Stimulated activated naive B cell treated with anti-CD40 and anti-IgM and Interleukin-4, amounts not matched to agents 10 μg/mL and 1 μg/mL and 100 μg/mL, for 72 hours (primary cell): ENCODE results near the gene ADAM12.

Source experiments
- ATAC-seq, 2 donors: fragments of 150-1000 bp; cut with Tn5 transposase; replicated peaks; 2 replicates each; pipeline ENCODE4 v1.10.0; 2021; ENCODE audit warnings: moderate library complexity in 1 of 2
- DNase-seq: peaks from one replicate; pipeline ENCODE4 v3.0.0; 2021
- H3K27ac Mint-ChIP-seq: one replicate; pipeline ENCODE4 v1.8.0; 2022; ENCODE audit warnings: mild to moderate bottlenecking, mixed read lengths
- H3K27me3 Mint-ChIP-seq, 2 donors: one replicate each; pipeline ENCODE4 v1.8.0; 2022; ENCODE audit warnings: mixed read lengths in 2 of 2
- H3K36me3 Mint-ChIP-seq, 2 donors: one replicate each; pipeline ENCODE4 v1.8.0; 2022; ENCODE audit warnings: mixed read lengths in 2 of 2, mild to moderate bottlenecking in 1 of 2
- H3K4me1 Mint-ChIP-seq, 2 donors: one replicate each; pipeline ENCODE4 v1.8.0; 2022; ENCODE audit warnings: mixed read lengths in 2 of 2, mild to moderate bottlenecking in 1 of 2
- H3K4me3 Mint-ChIP-seq, 2 donors: one replicate each; pipeline ENCODE4 v1.8.0; 2022; ENCODE audit warnings: mild to moderate bottlenecking in 2 of 2, mixed read lengths in 2 of 2, moderate library complexity in 1 of 2
- H3K9me3 Mint-ChIP-seq, 2 donors: one replicate each; pipeline ENCODE4 v1.8.0; 2022; ENCODE audit warnings: mixed read lengths in 2 of 2, mild to moderate bottlenecking in 1 of 2

Gene ADAM12

DNA sequence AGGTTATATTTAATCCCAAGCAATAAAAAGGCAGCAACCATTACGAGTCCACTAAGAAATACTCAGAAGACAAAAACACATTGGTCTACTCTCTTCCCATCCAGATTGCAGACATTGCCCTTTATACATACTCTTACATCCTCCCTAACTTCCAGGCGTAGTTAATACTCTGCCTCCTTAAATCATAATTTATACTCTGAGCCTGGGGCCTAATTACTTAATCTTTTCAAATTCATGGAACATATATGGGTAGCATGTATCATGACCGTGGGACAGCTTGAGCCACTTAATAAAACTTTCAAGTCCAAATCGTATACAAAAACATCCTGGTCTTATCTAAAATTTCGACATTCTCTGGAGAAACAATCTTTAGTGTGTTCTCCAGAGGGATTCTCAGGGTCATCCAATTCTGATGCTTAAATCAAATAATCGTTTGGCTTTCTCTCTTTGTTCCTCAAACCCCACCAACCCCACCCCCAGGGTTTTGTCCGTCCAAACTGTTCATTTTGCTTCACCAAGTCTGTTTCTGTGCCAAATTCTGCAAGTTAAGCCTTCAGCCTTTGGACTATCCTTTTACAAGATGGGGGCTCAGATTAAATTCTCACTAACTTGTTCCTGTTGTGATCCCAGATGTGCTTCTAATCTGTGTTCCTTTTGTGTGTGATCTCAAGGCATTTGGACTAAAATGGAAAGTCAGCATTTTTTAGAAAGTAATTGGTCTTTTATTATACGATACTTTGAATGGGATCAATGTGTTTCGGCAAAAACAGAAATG lies 86.4 kb downstream of the ADAM12 start:
- no peak for DNase-seq
- Mint-ChIP-seq H3K4me3 (no peak overlapping the region), H3K9me3 (peaks cover 6 to 8% of the 10 kb centered on the region in 2 donors), H3K27me3 (no peaks in the 10 kb centered on the region), H3K27ac (no peak overlapping the region), H3K36me3 (no peaks in the 10 kb centered on the region), H3K4me1 (no peaks in the 10 kb centered on the region)
- no peak for ATAC-seq

DNA sequence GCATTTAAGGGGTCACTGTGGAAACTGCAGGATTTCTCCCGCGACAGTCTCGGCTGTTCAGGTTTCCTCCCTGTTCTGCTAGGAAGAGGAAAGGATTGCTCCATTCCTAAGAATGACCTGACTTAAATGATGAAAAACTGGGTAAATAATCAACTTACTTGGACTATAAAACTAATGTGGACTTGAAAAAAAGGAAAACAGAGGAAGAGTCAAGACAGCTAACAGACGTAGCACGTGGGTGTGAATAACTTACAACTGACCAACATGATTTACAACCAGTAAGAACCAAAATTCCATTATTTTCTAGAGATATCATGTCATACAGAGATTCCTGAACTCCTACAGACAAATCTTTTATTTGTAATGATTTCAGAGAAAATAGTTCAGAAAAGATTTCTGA lies 93.8 kb downstream of the ADAM12 start:
- ATAC-seq: no peak
- no peaks in the 10 kb centered on the region for H3K36me3 Mint-ChIP-seq
- DNase-seq: no peak
- no peak overlapping the region for H3K4me3 Mint-ChIP-seq
- H3K27ac Mint-ChIP-seq: no peak overlapping the region
- H3K4me1 Mint-ChIP-seq: no peaks in the 10 kb centered on the region
- peaks cover 5 to 6% of the 10 kb centered on the region in 2 donors for H3K27me3 Mint-ChIP-seq
- peaks cover 0 to 3% of the 10 kb centered on the region in 2 donors for H3K9me3 Mint-ChIP-seq

GRCh38 chr10:126290232-126290631 lies 98.0 kb downstream of the ADAM12 start:
- Mint-ChIP-seq H3K27me3 (peaks cover 5 to 6% of the 10 kb centered on the region in 2 donors), H3K9me3 (no peaks in the 10 kb centered on the region), H3K4me3 (no peak overlapping the region), H3K27ac (no peak overlapping the region), H3K36me3 (no peaks in the 10 kb centered on the region), H3K4me1 (no peaks in the 10 kb centered on the region)
- no peak for ATAC-seq
- no peak for DNase-seq

GRCh38 chr10:126288547-126289493 lies 99.5 kb downstream of the ADAM12 start:
- DNase-seq (no peak), ATAC-seq (no peak)
- no peak overlapping the region for H3K4me3 Mint-ChIP-seq
- peaks cover 4 to 5% of the 10 kb centered on the region in 2 donors for H3K27me3 Mint-ChIP-seq
- no peak overlapping the region for H3K27ac Mint-ChIP-seq
- no peaks in the 10 kb centered on the region for H3K36me3 Mint-ChIP-seq
- no peaks in the 10 kb centered on the region for H3K4me1 Mint-ChIP-seq
- no peaks in the 10 kb centered on the region for H3K9me3 Mint-ChIP-seq

DNA sequence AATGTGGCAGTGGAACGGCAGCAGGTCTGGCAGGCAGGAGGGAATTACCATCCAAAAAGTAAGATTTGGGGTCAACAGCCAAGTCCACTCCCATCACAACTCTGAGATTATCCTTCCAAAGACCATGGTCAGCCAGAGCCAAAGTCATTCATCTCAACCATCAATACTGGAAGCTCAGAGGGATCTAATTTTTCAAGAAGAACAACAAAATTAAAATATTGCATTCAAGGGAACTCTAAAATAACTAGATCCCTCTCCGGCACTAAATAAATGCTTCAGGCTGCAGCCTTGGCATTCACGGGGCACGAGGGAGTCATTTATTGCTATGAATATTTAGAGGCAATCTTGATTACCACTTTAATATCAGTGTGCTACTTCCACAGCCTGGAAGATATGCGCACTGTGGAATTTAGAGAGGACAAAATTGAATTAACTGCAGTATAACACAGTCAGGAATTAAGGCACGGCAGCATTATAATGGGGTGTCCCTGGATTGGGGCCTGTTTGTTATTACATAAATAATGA lies 102.0 kb downstream of the ADAM12 start:
- H3K9me3 Mint-ChIP-seq: no peaks in the 10 kb centered on the region
- no peaks in the 10 kb centered on the region for H3K4me1 Mint-ChIP-seq
- ATAC-seq (no peak), DNase-seq (no peak)
- H3K27me3 Mint-ChIP-seq: no peaks in the 10 kb centered on the region
- no peak overlapping the region for H3K4me3 Mint-ChIP-seq
- no peak overlapping the region for H3K27ac Mint-ChIP-seq
- H3K36me3 Mint-ChIP-seq: no peaks in the 10 kb centered on the region

DNA sequence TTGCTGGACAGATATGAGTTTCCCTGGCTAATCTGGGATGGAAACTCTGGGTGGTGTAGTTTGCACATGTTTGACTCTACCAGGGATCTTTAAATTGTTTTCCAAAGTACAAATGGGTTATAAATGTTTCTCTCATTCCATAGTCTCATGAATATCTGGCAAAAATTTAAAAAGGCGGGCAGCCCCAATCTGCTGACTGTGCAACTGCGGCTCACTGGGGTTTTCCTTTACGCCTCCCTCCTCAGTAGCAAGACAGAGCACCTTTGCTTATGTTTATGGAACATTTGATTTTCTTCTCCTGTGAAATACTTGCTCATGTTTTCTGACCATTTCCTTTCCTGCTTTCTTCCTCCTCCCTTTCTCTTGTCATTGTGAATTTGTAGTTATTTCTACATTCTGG lies 105.0 kb downstream of the ADAM12 start:
- no peaks in the 10 kb centered on the region for H3K9me3 Mint-ChIP-seq
- no peak overlapping the region for H3K4me3 Mint-ChIP-seq
- no peak overlapping the region for H3K27ac Mint-ChIP-seq
- ATAC-seq (no peak), DNase-seq (no peak)
- no peaks in the 10 kb centered on the region for H3K27me3 Mint-ChIP-seq
- H3K36me3 Mint-ChIP-seq: no peaks in the 10 kb centered on the region
- no peaks in the 10 kb centered on the region for H3K4me1 Mint-ChIP-seq

GRCh38 chr10:126278851-126279250 lies 109.4 kb downstream of the ADAM12 start:
- peaks cover 4 to 5% of the 10 kb centered on the region in 2 donors for H3K27me3 Mint-ChIP-seq
- H3K9me3 Mint-ChIP-seq: no peaks in the 10 kb centered on the region
- ATAC-seq: no peak
- no peaks in the 10 kb centered on the region for H3K36me3 Mint-ChIP-seq
- H3K27ac Mint-ChIP-seq: no peak overlapping the region
- H3K4me1 Mint-ChIP-seq: no peaks in the 10 kb centered on the region
- H3K4me3 Mint-ChIP-seq: no peak overlapping the region
- no peak for DNase-seq

DNA sequence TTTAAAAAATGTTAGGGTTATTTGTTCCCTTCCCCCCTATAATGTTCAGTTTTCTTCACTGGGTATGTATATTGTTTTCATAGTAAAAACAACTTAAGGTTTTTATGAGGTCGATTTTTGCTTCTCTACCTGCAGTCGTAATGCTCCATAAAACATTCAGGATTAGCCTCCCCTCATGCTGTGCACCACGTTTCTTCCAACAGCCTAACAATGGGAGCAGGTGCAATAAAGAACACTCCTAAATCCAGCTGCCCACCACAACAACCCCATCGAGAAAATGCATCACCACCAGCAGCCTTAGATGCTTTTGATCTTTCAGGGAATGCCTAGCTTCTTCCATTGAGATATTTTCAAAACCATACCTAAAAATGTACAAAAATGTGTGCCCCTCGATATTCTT lies 111.1 kb downstream of the ADAM12 start:
- Mint-ChIP-seq H3K4me3 (no peak overlapping the region), H3K27ac (no peak overlapping the region), H3K27me3 (peaks cover 4 to 5% of the 10 kb centered on the region in 2 donors), H3K9me3 (no peaks in the 10 kb centered on the region), H3K4me1 (no peaks in the 10 kb centered on the region), H3K36me3 (no peaks in the 10 kb centered on the region)
- no peak for ATAC-seq
- no peak for DNase-seq

GRCh38 chr10:126272526-126272925 lies 115.8 kb downstream of the ADAM12 start:
- H3K4me1 Mint-ChIP-seq: no peaks in the 10 kb centered on the region
- no peak for ATAC-seq
- no peak for DNase-seq
- peaks cover 2 to 3% of the 10 kb centered on the region in 2 donors for H3K27me3 Mint-ChIP-seq
- peaks cover 0 to 5% of the 10 kb centered on the region in 2 donors for H3K9me3 Mint-ChIP-seq
- H3K4me3 Mint-ChIP-seq: no peak overlapping the region
- no peak overlapping the region for H3K27ac Mint-ChIP-seq
- no peaks in the 10 kb centered on the region for H3K36me3 Mint-ChIP-seq

- Mint-ChIP-seq H3K4me1 (no peaks in the 10 kb centered on the region), H3K36me3 (no peaks in the 10 kb centered on the region), H3K27me3 (no peaks in the 10 kb centered on the region), H3K9me3 (peaks cover 7 to 10% of the 10 kb centered on the region in 2 donors), H3K4me3 (no peak overlapping the region), H3K27ac (no peak overlapping the region)
- DNase-seq (no peak), ATAC-seq (no peak)
These were observed 118.2 kb downstream of the ADAM12 start for GRCh38 chr10:126270111-126270510.

DNA sequence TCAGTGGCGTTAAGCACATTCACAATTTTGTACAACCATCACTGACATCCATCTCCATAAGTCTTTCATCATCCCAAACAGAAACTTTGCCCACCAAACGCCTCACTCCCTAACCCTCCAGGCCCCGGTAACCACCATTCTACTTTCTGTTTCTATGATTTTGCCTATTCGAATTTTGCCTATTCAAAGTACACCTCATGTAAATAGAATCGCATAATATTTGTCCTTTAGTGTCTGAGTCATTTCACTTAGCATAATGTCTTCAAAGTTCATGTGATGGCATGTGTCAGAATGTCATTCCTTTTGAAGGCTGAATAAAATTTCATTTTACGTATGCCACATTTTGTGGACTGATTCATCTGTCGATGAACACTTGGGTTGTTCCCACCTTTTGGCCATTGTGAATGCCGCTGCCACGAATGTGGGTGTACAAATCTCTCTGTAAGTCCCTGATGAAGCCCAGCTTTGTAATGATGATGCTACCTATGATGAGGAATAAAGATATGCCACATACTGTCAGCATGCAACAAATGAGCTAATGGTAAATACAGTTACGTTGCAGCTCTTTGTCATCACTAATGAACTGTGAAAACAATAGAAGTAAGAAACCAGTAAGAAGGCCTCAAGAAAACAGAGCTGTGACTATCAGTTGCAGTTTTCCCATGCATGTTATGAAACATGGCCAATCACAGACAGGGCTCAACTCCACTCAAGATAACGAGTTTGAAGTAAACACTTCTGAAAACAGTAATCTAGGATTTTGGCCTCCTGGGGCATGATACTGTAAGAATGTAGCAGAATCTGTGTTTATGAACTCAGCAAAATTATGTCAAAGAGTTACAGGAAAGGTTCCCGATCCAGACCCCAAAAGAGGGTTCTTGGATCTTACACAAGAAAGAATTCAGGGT lies 120.0 kb downstream of the ADAM12 start:
- DNase-seq (no peak), ATAC-seq (no peak)
- H3K36me3 Mint-ChIP-seq: no peaks in the 10 kb centered on the region
- H3K27ac Mint-ChIP-seq: no peak overlapping the region
- H3K9me3 Mint-ChIP-seq: peaks cover 7 to 10% of the 10 kb centered on the region in 2 donors
- H3K4me3 Mint-ChIP-seq: no peak overlapping the region
- H3K4me1 Mint-ChIP-seq: no peaks in the 10 kb centered on the region
- H3K27me3 Mint-ChIP-seq: no peaks in the 10 kb centered on the region

DNA sequence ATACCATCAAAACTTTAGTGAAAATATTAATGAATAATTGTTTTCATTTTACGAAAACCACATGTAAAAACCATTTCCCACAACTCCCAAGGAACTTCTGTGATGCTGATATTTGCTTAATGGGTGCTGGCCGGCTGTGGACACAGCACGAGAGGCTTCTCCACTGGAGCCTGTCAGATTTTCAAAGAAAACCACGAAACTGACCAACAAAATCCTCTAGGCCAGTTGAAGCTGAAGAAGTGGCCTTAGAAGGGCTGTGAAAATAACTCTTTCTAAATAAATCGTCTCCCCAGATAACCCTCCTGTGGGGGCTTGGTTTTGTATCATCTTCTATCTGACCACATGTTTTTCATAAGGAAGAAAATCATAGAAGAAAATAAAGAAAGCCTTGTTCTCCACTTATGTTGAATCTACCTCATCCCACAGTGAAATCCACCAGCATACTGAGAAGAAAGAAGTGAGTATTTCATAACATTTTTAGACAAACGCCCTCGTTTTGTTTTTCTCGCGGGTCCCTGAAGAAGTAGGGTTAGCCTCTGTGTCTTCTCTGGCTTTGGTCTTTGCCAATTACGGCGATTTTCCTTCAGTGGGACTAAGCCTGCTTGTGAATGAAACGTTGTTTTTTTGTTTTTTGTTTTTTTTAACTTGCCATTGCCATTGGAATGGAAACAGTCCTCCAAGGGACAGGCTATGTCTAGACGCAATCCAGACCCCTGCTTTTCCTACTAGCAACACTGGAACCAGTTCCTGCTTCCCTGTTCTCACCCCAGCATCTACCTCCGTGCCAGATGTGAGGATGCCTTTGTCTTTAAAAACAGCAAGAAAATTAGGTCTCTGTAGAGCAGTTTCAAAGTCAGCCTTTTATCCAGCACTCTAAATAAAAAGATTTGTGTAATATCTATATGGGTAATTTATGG lies 123.9 kb downstream of the ADAM12 start:
- Mint-ChIP-seq H3K9me3 (peaks cover 5 to 7% of the 10 kb centered on the region in 2 donors), H3K27ac (no peak overlapping the region), H3K4me1 (no peaks in the 10 kb centered on the region), H3K36me3 (no peaks in the 10 kb centered on the region), H3K4me3 (no peak overlapping the region), H3K27me3 (no peaks in the 10 kb centered on the region)
- no peak for ATAC-seq
- no peak for DNase-seq

DNA sequence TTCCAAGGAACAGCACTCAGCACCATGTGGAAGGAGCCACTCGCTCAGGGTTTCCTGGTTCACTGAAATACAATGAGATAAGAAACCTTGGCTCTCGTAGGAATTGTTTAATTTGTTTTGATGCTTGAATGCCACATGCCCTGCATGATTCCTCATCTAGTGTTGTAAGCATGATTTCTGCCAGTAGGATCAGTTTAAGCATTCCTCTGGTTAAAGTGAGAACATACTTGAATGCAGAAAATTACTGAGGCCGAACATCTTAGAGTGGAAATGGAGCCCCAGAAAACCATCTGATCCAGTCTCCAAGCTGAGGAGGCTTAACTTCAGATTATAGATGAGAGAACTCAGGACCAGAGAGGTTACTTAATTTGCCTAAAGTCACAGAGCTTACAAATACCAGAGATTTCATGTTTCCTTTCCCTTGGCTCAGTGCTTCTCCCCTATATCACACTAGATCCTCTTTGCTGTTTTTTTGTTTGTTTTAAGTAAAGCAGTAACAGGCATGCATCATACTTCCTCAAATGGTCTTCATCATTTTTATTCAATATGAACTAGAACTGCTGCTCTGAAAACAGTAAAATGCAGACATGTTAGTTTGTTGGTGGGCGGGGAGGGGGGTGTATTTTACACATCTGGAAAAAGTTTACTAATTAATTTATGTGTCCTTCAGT lies 125.1 kb downstream of the ADAM12 start:
- ATAC-seq (no peak), DNase-seq (no peak)
- H3K9me3 Mint-ChIP-seq: peaks cover 5 to 7% of the 10 kb centered on the region in 2 donors
- H3K4me3 Mint-ChIP-seq: no peak overlapping the region
- H3K4me1 Mint-ChIP-seq: no peaks in the 10 kb centered on the region
- H3K27ac Mint-ChIP-seq: no peak overlapping the region
- H3K36me3 Mint-ChIP-seq: no peaks in the 10 kb centered on the region
- peaks cover 6% of the 10 kb centered on the region in 2 donors for H3K27me3 Mint-ChIP-seq
